Stimulated activated CD8-positive, alpha-beta memory T cell treated with anti-CD3 and anti-CD28 coated beads, Interleukin-7, amount 100 ng/mL, for 24 hours (primary cell): ENCODE data around the gene SRRD.
A peak's percentile ranks its signal among the peaks of the same experiment; 100 is the strongest.

Source experiments
- DNase-seq: peaks from one replicate; pipeline ENCODE4 v3.0.0-alpha.2; 2020; ENCODE audit warnings: low read depth

Gene SRRD

GRCh38 chr22:26453216-26453615, 30.5 kb upstream of the SRRD start:
- no peak for DNase-seq

GRCh38 chr22:26453812-26454500, 29.7 kb upstream of the SRRD start:
- DNase-seq = no peak

- DNase-seq = no peak
Observed at GRCh38 chr22:26457661-26458272, 25.9 kb upstream of the SRRD start.

- DNase-seq = no peak
Observed at GRCh38 chr22:26460202-26460601, 23.5 kb upstream of the SRRD start.

- peak; percentile 23 for DNase-seq
Observed at GRCh38 chr22:26461188-26461810, 22.4 kb upstream of the SRRD start.

GRCh38 chr22:26462051-26462450, 21.6 kb upstream of the SRRD start:
- no peak for DNase-seq

GRCh38 chr22:26462641-26463040, 21.0 kb upstream of the SRRD start:
- no peak for DNase-seq

GRCh38 chr22:26463101-26463661, 20.5 kb upstream of the SRRD start:
- DNase-seq = no peak

GRCh38 chr22:26463688-26464087, 20.0 kb upstream of the SRRD start:
- DNase-seq = no peak

- DNase-seq = no peak
Observed at GRCh38 chr22:26464312-26464711, 19.4 kb upstream of the SRRD start.

- DNase-seq = no peak
Observed at GRCh38 chr22:26466196-26466595, 17.5 kb upstream of the SRRD start.

GRCh38 chr22:26470807-26471206, 12.9 kb upstream of the SRRD start:
- DNase-seq = no peak

GRCh38 chr22:26471522-26471921, 12.2 kb upstream of the SRRD start:
- no peak for DNase-seq

- DNase-seq = no peak
Observed at GRCh38 chr22:26474682-26475081, 9.0 kb upstream of the SRRD start.

GRCh38 chr22:26476705-26477340, 6.9 kb upstream of the SRRD start:
- DNase-seq = no peak

GRCh38 chr22:26477341-26477731, 6.3 kb upstream of the SRRD start:
- DNase-seq = no peak

- DNase-seq = no peak
Observed at GRCh38 chr22:26479043-26479791, 4.5 kb upstream of the SRRD start.

GRCh38 chr22:26479792-26480610, 3.7 kb upstream of the SRRD start:
- no peak for DNase-seq

GRCh38 chr22:26480611-26480932, 3.1 kb upstream of the SRRD start:
- no peak for DNase-seq

- DNase-seq = no peak
Observed at GRCh38 chr22:26481112-26481693, 2.5 kb upstream of the SRRD start.

- DNase-seq = no peak
Observed at GRCh38 chr22:26481694-26482093, 2.0 kb upstream of the SRRD start.
